NCI-H1694 treated with DMSO at 0.1 percent for 48 hours (cell line): ENCODE results near the gene CDH5.

Experiments used
- DNase-seq: peaks from one replicate; lab custom pipeline; 2025; lab: John Stamatoyannopoulos, UW

Gene CDH5

DNA sequence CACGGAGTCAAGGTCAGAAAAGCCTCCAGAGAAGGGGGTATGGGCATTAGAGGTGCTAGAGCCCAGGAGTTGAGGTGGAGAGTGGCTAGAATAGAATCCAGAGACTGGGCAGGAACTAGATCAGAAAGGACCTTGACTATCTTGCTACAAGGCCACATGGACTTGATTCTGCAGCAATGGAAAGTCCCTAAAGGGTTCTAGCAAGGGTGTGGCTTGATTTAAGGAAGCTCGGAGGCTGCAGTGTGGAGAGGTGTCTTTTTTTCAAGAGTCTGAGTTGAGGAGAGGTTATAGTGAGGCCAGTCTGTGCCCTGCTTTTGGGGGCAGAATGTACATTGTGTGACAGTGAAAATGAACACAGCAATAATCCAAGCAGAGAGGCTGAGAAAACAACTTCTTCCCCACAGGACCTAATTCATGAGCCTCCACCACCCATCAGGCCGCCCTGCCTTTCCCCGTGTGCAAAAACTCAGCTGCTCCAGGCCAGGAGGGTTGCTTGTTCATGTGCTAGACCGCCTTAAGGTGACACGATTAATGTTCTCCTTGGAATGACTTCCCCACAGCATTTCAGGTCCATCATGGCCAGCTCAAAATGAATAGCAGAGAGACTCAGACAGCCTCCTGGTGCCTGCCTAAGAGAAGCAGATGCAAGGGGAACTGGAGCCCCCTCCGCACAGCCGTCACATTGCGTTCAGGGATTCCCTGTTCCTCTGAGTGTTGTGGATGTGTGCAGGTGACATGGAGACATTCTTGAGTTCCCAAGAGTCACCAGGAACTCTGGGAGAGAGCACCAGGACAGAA lies 51.9 kb downstream of the CDH5 start:
- no peak for DNase-seq

DNA sequence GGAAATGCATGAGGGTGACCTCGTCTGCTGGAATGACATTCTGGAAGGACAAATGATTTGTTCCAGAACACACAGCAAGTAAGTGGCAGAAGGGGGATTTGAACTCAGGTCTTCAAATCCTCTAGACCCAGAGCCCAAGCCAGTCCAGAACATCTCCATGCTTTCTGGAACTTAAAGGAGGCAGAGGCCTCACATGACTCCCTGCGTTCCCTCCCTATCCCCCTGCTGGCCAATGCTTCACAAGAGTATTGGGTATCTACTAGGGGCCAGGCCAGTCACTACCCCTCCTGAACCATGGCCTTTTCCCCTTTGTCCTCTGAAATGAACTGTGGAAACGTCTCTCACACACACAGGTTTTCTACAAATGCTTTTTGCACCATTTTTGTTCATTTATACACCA lies 53.0 kb downstream of the CDH5 start:
- DNase-seq = no peak

DNA sequence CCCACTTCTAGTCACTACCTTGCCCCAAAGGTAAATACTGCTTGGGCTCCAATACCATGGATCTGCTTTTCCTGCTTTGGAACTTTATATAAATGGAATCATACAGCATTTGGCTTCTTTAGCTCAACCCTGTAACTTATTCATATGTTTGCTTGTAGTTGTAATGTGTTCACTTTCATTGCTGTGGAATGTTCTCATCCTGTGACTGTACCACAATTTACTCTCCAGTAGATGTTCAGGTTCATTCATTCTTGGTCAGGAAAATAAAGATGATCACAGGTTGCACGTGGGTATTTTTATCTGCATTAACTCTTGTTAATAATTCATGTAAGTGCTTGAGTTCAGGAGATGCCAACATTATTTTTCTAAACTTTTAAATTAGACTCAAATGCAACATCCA lies 53.9 kb downstream of the CDH5 start:
- DNase-seq = no peak

DNA sequence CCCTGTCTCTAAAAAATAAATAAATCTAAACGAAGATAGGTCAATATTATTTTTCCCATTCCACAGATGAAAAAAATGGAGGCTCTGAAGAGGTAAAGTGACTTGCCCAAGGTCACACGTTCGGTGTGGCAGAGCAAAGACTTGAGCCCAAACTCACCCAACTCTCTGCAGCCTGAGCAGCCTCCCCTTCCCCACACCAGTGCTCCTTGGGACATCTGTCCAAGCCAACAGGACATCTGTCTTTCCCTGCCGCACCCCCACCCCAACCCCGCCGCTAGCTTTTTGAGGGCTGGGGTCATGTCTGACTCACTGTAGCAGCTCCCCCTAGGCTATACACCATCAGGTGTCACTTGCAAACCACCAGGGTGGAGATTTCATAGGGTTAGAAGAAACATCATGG lies 55.4 kb downstream of the CDH5 start:
- no peak for DNase-seq

DNA sequence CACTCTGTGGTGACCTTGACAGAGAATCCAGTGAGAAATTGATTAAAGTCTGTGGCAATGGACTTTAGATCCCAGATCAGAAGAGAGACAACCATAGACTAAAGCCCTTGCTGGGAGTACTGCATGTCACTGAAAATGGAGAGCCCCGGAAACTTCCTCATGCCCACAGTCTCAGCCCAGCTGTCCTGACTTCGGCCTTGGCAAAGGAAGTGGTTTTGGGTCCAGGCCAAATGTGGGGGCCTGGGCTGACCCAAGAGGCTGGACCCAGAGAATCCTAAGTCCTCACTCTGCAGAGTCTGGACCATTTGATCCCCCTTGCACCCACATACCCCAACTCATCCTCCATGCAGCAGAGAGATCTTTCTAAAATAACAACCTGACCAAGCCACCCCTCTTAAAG lies 55.9 kb downstream of the CDH5 start:
- no peak for DNase-seq

DNA sequence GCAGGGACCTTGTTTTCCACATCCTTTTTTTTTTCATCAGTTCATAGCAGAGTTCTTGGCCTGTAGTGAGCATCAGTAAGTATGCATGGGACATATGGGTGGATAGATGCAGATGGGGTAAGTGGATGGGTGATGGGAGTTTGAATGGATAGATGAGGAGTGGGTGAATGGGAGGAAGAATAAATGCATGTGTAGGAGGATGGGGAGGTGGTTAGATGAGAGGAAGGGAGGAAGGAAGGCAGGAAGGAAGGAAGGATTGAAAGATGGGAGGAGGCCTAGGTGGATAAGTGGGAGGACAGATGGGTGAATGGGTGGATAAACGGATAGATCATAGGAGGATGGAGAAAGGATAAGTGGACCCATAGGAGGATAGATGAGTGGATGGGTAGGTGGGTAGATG lies 56.7 kb downstream of the CDH5 start:
- no peak for DNase-seq

DNA sequence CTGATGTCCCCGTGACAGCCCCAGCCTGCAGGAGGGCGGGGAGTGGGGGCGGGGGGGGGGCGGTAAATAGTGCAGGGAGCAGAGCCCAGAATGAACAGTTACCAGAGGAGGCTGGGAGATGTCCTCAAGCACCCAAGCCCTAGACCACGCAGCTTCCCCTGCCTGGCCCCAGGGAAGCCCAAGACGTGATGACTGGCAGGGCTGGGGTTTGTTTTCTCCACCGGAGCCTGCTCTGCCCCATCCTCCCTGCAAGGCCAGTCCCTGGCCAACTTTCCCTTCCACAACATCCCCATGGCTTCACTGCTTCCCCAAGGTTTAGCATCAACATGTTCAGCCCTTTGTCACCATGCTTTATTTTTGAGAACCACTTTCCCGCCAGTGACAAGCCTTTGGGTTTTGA lies 59.2 kb downstream of the CDH5 start:
- DNase-seq = no peak

DNA sequence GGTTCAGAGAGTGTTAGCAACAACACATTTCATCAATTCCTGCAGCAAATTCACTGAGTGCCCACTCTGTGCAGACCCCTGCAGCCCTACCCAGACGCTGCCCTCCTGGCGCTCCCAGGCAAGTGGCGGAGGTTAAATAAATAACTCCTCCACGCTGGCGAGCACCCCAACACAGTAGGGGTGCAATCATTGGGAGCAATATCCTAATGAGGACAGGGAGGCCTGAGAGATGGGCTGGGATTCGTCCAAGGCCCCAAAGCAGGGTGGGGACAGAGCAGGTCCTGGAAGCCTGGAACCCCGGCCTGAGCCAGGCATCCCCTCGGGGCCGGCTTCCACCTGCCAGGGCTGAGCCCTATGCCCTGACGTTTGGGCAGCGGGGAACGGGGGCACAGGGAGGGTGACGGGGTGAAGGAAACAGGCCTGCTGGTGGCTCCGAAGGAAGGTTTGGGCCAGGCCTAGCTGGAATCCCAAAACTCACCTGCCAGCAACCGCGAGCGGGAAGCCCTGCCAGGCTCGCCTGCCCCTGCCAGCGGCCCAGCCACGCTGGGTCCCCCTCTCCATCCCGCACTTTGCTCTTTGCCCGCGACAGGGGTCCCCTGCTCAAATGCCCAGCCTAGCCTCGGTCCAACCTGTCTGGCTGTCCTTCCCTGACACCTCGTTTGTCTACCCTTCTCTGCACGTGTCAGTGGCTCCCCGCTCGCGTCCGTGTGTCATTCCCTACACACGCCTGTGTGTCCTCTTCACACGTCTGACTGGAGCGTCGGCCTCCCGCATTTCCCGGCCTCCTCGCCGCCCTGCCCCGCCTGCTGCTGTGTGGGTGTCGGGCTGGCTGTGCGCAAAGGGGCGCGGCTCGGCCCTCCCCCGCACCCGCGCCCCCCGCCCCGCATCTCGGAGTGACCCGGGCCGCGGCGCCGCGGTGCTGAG lies 59.9 kb downstream of the CDH5 start:
- DNase-seq = no peak

DNA sequence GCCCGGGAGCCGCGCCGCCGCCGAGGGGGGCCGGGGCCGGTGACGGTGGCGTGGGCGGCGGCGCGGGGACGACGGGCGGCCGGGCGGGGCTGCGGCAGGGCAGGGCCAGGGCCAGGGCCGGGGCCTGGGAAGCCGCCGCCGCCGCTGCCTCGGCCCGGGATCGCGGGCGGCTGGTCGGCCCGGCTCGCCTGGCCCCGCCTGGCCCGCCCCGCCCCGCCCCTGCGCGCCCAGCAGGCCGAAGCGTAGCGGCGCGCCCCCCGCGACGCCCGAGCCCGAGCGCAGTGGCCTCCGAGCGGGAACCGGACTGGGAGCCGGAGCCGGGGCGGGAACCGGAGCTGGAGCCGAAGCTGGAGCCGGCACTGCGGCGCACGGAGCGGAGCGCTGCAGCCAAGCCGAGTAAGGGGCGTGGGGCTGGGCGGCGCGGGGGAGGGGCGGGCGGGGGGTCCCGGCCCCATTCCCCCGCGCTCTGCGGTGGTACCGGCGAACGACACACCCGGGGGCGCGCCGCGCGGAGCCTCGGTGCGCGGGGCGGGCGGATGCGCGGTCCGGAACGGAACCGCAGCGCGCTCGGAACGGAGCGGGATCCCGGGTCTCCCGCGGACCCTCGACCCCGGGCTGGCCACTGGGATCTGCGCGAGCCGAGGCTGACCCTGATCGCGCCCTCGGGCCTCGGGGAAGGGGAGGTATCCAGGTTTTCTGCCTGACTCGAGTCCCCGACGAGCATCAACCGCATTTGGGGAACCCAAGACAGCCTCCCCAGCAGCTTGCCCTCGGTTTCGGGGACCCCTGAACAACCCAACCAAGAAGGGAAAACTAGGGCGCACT lies 60.8 kb downstream of the CDH5 start, which contains the start of gene BEAN1:
Gene BEAN1, plus strand, starts transcription at position 260 of the 825 bp plus-strand sequence. CDS start 10,382 bp downstream, outside the sequence.
- no peak for DNase-seq

DNA sequence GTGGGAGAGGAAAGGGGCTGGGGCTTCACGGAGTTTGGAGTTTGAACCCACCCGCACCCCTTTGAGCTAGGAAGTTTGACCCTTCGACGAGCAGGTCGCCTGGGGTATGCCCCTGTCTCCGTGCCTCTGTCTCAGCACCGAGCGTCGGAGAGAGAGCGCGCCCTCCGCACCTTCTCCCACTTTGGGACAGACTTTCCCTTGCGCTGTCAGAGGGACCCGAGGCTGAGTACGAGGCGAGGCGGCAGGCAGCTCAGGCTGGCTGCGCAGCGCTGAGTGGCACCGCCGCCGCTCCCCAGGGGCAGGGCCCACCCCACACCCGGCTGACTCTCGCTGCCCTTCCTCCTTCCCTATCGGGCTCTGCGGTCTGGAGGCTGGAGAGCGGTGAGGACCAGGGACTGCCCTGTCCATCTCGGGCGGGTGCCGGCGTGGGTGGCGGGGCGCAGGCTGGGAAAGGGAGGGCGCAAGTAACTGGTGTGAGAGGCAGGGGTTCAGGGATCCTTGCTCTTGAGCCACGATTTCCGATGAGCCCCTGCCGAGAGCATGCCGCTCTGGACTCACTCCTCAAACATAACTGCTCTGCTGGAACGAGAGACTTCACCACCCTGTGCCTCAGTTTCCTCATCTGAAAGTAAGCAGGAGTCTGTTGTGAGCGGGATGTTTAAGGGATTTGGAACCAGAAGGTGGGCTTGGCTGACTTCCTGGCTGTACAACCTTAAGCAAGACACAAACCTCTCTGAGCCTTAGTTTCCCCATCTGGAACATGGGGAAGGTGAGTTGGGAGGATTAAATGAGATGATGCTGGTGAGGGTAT lies 61.6 kb downstream of the CDH5 start:
- no peak for DNase-seq

DNA sequence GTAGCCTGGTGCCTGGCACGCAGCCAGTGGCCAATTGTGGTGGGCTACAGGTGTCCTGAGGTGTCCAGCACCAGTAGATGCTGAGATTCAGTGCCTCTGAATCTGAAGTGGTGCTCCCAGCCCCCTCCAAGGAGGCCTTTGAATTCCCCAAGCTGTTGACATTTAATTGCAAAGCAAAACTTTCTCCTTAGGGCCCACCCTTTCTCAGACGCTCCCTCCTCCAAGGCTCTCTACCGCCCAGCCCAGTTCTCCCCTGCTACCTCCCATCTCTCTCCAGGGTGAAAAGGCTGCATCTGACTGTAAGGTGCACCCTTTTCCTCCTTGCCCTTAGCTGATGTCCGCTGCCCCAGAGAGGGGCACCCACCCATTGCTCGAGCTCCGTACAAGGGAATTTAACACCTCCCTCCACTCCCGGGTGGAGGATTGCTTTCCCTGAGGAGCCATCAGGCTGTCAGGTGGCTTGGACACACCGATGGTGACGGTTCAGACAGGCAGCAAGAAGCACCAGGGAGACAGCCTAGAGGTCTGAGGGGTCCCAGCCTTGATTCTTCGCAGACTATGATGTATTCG lies 62.3 kb downstream of the CDH5 start:
- no peak for DNase-seq

DNA sequence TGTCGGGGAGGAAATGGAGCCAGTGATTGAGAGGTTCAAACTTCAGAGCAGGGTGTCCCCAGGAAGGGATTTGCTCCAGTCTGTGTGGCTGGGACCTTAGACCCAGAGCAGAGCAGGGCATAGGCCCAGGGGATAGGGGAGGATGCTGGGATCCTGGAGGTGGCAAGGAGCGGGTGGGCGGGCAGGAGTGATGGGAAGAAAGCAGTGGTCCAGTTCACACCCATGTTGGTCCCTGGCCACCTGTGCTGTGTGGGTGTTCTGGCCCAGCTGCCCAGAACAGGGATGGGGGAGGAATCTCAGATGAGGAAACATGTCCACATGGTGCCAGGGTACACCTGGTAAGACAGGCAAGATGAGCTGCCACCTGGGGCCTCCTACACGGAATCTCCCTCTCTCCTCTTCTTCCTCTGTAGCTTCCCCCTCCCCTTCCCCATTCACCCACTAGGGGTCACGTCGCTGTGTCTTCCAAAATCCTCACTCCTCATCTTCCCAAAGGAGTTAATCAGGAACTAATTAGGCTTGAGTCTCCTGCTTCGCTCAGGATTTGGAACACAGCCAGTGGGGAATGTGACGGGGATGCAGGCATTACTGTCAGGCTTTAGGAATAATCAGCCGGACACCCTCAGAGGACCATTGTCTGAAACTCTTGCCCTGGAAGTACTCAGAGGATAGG lies 62.9 kb downstream of the CDH5 start:
- no peak for DNase-seq

DNA sequence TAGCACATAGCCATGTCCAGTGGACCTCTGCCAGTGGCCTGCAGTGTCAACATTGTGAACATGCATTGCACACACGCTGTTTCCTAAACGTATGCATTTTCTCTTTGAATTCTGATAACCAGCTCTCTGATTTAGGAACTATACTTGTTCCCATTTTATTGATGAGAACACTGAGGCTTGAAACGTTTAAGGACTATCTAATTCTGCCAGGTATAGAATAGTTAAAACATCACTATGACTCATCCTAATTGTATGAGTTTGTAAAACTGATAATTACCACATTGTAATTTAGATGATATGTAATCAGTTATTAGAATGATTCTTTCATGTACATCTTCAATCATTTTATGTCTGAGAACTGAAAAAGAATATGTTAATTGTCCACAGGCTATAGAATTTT lies 63.7 kb downstream of the CDH5 start:
- no peak for DNase-seq

DNA sequence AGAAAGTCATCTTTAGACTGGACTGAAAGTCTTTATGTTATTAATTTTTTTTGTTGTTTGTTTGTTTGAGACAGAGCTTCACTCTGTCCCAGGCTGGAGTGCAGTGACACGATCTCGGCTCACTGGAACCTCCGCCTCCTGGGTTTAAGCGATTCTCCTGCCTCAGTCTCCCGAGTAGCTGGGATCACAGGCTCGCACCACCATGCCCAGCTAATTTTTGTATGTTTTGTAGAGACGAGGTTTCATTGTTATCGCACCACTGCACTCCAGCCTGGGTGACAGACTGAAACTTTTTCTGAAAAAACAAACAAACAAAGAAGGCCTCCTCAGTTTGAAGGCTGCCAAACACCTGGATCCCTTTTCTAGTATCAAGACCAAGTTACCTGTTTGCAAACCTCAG lies 65.3 kb downstream of the CDH5 start:
- DNase-seq = no peak

DNA sequence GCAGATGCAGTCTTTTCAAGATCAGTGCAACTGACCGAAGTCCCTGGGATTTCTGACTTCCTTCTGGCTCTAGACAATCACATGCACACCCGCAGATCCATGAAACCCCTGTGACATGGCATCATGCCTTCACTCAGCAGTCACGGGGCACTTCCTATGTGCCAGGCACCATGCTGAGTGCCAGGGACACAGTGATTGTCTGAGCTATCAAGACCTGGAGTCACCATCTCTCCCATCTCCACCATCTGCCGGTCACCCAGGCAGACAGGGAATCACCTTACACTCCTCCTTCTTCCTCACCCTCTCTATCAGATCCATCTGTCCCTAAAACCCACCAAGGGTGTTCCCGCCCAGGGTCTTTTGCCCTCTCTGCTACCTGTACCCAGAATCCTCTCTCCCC lies 65.9 kb downstream of the CDH5 start:
- no peak for DNase-seq

DNA sequence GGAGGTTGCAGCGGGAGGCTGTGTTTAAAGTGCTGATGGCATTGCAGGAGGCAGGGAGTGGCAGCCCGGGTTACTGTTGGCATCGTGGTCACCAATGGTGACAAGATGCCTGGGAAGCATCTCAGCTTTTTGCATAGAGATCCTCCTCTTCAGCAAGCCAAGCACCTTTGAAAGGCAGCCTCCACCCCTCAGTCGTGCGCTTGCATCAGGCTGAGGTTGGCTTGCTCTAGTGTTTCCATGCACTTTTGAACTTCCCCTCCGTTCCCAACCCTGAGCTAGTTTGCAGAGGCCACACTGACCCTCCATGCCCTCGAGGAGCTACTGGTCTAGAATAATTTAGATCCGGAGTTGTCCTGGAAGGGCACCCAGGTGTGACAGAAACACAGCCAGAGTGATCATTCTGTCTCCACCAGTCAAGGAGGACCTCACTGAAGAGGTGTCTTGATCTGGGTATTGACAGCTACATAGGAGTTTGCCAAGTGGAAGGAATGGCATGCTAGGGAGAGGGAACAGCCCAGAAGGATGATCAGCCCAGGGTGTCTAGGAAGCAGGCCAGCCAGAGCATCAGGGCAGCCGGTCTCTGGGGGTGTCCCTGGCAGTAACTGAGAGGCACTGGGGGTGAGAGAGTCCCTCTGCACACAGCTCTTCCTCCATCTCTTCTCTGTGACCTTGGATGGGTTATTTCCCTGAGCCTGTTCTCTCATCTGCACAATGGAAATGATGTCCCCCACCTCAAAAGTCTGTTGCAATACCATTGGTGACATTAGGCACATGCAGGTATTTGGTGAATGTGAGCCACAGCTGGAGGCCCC lies 68.3 kb downstream of the CDH5 start:
- no peak for DNase-seq

DNA sequence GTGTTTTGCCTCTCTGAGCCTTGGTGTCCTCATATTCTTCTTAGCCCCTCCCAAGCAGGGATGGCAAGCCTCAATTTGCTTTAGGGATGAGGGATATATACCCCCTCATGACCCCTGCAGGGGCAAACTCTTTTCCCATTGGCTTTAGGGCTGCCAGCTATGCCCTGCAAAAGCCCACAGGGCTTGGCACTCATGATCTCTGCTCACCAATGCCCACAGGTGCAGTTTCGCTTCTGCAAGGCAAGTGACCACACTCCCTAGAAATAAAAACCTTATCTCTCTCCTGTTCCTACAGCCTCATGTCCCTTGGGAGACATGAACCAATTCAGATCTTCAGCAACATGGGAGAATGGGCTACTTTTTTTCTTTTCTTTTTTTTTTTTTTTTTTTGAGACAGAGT lies 69.4 kb downstream of the CDH5 start:
- DNase-seq = no peak

DNA sequence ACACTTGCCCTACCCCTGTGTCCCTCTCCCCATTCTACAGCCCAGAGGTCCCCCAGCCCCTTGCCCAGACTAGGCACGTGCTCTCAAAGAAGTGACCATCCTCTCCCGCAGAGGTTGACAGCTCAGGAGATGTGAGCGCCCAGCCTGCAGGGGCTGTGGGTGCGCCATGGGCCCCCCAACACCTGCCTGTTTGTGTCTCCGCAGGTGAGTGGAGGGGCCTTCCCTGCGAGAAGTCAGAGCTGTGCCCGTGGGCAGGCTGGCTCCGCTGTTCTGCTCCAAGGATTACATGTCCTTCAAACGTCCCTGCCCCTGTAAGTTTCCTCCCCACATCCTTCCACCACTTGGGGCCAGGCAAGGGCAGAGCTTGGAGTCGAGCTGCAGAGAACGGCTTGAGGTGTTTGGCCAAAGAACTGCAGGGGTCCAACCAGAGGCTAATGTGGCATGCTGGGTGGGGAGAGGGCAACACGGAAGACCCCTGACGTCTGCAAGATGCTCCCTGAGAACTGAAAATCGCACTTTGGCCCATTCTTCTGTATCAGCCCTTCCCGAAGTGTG lies 71.0 kb downstream of the CDH5 start:
- DNase-seq = no peak

DNA sequence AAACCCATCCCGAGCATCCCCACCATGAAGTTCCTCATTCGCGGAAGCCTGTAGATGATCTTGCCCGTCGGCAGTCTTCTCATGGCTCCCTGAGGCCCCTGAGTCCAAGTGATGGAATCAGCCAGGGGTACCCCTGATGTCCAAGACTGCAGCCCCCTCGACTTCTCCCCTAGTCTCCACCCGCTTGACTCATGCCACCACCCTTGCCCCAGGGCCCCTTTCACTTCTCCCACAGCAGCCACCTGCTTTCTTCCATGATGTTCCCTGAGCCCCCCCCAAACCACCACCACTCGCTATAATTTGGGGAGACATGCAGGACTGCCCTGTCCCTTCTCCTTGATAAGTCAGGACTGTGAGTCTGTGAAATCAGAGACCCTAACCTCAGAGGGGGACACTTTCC lies 72.0 kb downstream of the CDH5 start:
- DNase-seq = no peak
